GM12874 (cell line): ENCODE results near the gene HACD2.

Source experiments
- TF ChIP-seq, protein P1 (sequence below): IDR thresholded peaks from 2 replicates; pipeline ENCODE4 v1.5.1; 2011; ENCODE audit warnings: low read depth, mild to moderate bottlenecking, control low read depth, low read length, moderate library complexity; ENCODE audit not compliant: insufficient read depth

The HACD2 gene

DNA sequence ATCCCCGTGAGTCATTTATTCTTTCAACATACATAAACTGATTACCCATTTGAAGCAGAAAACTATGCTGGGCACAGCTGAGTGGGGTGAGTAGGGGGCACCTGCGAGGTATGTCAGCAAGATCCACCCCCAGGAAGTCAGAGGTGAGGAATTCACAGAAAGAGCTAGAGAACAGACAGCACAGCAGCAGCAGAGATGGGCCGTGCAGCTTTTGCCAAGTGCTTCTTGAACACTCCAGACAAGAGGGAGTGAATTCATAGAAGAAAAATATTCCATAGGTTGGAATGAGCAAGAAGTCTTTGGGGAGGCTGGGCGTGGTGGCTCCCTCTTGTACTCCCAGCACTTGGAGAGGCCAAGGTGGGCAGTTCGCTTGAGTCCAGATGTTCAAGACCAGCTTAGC is 126.6 kb downstream of the HACD2 start:
- TF ChIP-seq, protein P1, sequence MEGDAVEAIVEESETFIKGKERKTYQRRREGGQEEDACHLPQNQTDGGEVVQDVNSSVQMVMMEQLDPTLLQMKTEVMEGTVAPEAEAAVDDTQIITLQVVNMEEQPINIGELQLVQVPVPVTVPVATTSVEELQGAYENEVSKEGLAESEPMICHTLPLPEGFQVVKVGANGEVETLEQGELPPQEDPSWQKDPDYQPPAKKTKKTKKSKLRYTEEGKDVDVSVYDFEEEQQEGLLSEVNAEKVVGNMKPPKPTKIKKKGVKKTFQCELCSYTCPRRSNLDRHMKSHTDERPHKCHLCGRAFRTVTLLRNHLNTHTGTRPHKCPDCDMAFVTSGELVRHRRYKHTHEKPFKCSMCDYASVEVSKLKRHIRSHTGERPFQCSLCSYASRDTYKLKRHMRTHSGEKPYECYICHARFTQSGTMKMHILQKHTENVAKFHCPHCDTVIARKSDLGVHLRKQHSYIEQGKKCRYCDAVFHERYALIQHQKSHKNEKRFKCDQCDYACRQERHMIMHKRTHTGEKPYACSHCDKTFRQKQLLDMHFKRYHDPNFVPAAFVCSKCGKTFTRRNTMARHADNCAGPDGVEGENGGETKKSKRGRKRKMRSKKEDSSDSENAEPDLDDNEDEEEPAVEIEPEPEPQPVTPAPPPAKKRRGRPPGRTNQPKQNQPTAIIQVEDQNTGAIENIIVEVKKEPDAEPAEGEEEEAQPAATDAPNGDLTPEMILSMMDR, result no peak

DNA sequence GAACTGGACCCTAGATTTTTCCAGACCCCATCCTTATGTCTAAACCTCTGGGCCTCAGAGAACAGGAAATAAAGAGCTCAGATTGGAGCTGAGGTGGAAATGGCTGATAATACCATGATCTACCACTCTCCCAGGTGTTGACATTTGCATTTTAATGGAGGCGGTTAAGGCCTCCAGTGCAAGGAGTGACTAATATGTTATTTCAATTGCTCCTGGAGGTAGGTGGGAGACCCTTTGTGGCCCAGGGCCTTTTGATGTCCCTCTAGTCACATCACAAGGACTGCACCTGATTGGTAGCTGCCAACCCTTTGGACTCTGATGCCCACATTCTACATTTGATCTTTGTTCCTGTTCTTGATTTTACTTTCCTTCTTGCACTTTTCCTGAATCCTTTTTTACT is 127.0 kb downstream of the HACD2 start:
- TF ChIP-seq, protein P1, result no peak

GRCh38 chr3:123453675-123454074 is 131.2 kb downstream of the HACD2 start:
- TF ChIP-seq, protein P1, result no peak

GRCh38 chr3:123451186-123451585 is 133.7 kb downstream of the HACD2 start:
- TF ChIP-seq, protein P1, result no peak

DNA sequence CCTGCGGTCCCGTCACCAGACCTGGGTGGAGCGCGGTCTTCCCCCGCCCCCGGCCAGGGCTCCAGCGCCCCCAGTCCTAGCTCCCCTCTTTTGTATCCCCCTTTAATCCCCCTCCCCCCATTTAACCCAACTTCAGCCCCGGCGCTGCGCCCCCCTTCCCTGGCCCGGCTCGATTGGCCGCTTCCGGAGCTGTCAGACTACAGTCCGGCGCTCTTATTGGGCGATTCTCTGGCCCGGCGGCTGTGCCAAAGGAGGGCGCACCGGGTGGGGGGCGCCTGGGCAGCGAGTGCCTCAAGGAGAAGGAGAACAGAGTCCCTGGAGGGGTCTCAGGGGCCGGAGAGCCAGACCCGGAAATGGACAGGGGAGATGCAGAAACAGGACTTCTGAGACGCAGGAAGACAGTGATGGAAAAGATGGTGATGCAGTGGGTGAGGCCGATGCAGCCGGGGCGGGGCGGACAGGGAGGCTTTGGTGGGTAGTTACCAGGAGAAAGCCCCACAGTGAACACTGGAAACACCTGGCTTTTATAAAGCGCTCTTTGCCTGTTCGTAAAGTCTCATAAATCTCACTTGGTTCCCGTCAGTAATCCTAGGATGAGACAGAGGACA is 134.8 kb downstream of the HACD2 start:
- TF ChIP-seq, protein P1, result no peak

DNA sequence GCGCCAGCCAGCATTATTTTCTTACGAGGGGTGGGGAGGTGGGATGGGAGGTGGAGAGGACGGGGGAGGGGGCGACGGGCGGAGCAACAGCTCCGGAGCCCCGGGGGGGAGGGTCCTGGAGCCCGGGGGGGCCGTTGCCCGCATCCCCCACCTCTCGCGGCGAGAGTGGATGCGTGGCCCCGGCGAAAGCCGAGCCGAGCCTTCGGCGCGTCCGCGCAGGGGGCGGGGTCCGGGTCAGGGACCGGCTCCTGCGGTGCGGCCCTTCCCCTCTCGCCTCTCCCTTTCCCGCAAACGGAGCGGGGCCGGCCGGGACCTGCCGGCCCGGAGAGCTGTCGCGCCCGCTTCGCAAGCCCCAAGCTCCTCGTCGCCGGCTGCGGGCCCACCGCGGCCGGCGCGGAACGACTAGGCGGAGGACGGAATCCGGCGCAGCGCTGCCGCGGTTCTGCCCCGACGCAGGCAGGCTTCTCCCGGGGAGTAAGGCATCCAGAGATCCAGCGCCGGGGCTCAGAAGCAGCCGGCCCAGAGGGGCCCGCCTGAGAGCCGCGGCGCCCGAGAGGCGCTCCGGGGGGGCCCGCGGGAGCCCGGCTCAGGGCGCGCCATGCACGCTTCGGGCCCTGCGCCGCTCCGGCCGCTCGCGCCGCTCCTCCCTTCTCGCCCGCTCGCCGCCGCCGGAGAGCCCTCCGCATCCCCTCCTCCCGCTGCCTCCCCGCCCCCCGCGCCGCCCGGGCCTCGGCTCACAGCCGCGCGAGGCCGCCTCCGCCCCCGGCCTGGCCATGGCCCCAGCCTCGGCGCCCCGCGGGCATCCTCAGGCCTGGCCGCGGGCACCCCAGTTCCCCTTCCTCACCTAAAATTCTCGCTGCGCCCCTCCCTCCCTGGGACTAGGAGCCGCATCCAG is 135.5 kb downstream of the HACD2 start:
- TF ChIP-seq, protein P1, result no peak

GRCh38 chr3:123448536-123449101 is 136.2 kb downstream of the HACD2 start, which contains the start of gene ADCY5:
ADCY5 (minus strand) TSS chr3:123449090; CDS start chr3:123448545, 545 bp downstream.
- TF ChIP-seq, protein P1, result no peak
